Rectal smooth muscle tissue (tissue), 1 donor: Measurements from ENCODE around the gene SLC7A6.

Experiments
- H3K27ac ChIP-seq: one replicate; pipeline ENCODE4 v1.7.0; 2013; ENCODE audit warnings: low read depth, low read length, inconsistent platforms
- H3K27me3 ChIP-seq: one replicate; pipeline ENCODE4 v1.7.0; 2013; ENCODE audit warnings: low read length; ENCODE audit not compliant: control insufficient read depth, insufficient read depth
- H3K36me3 ChIP-seq: one replicate; pipeline ENCODE4 v1.7.0; 2013; ENCODE audit warnings: low read length; ENCODE audit not compliant: control insufficient read depth, insufficient read depth
- H3K4me1 ChIP-seq: one replicate; pipeline ENCODE4 v1.7.0; 2013; ENCODE audit warnings: low read length; ENCODE audit not compliant: control insufficient read depth, insufficient read depth
- H3K4me3 ChIP-seq: one replicate; pipeline ENCODE4 v1.7.0; 2013; ENCODE audit warnings: low read length
- H3K9ac ChIP-seq: one replicate; pipeline ENCODE4 v1.7.0; 2013; ENCODE audit warnings: low read length

Gene SLC7A6

GRCh38 chr16:68249371-68249770 is 15.0 kb upstream of the SLC7A6 start:
- Histone ChIP-seq H3K9ac (no peak overlapping the region), H3K27me3 (no peaks in the 10 kb centered on the region), H3K27ac (no peak overlapping the region), H3K4me3 (no peak overlapping the region), H3K36me3 (no peaks in the 10 kb centered on the region), H3K4me1 (peaks cover 8% of the 10 kb centered on the region)

DNA sequence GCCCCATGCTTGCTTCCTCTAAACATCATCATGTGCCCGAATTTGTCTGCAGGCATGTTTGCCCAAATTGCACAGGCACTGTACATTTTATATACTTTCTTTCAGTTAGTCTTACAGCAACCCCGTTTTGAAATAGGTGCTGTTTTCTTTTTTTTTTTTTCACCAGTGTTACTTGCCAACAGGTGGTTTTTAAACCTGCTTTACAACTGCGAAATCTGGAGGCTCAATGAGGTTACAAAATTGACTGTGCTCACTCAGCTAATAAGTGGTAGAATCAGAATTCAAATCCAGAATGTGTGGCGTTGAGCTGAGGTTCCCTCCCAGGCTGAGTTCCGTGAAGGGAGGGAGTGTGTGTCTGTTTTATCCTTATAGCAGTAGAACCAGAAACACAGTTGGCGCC is 13.4 kb upstream of the SLC7A6 start:
- Histone ChIP-seq H3K27me3 (no peaks in the 10 kb centered on the region), H3K36me3 (peaks cover 11% of the 10 kb centered on the region), H3K27ac (no peak overlapping the region), H3K4me3 (no peak overlapping the region), H3K4me1 (peaks cover 6% of the 10 kb centered on the region), H3K9ac (no peak overlapping the region)

DNA sequence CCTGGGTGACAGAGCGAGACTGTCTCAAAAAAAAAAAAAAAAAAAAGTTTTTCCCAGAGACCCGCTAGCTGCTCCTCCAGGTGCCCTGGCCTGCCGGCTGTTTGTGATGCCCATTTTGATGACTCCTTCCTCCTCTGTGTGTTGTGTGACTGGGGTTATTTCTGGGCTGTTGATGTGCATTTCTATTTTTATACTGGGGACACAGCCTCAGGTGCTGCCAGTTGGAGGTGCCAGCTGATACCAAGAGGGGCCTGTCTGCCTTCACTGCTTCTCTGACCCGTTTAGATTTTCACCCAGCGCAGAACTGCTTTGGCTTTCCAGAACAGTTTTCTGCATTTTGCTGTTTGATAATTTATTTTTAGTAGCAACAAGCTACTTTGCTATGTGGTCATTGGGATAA is 12.5 kb upstream of the SLC7A6 start:
- H3K36me3 ChIP-seq, result peaks cover 11% of the 10 kb centered on the region
- no peaks in the 10 kb centered on the region for H3K27me3 ChIP-seq
- no peak overlapping the region for H3K4me3 ChIP-seq
- H3K4me1 ChIP-seq, result no peaks in the 10 kb centered on the region
- no peak overlapping the region for H3K27ac ChIP-seq
- H3K9ac ChIP-seq, result no peak overlapping the region

DNA sequence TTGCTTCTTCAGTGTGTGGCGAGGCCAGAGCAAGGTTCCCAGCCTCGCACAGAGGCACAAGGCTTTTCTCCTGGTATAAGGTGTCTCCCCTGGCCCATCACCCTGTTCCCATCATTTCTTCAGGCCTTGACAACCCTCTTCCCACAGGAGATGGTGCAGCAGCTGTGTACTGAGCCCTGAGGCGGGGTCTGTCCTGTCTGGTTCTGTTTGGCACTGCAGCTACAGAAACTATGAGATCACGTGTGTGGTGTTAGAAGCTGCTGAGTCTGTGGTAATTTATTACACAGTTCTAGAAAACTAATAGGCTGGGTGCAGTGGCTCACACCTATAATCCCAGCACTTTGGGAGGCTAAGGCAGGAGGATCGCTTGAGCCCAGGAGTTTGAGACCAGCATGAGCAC is 11.9 kb upstream of the SLC7A6 start:
- H3K27ac ChIP-seq, result no peak overlapping the region
- H3K36me3 ChIP-seq, result peaks cover 11% of the 10 kb centered on the region

GRCh38 chr16:68253721-68254120 is 10.6 kb upstream of the SLC7A6 start:
- H3K4me3 ChIP-seq, result no peak overlapping the region
- no peak overlapping the region for H3K27ac ChIP-seq
- no peaks in the 10 kb centered on the region for H3K27me3 ChIP-seq
- no peak overlapping the region for H3K9ac ChIP-seq
- H3K36me3 ChIP-seq, result peaks cover 11% of the 10 kb centered on the region
- H3K4me1 ChIP-seq, result peaks cover 7% of the 10 kb centered on the region

More for the DNA sequence above, 11.9 kb upstream of the SLC7A6 start:
- Histone ChIP-seq H3K4me1 (peaks cover 2% of the 10 kb centered on the region), H3K9ac (no peak overlapping the region), H3K27me3 (no peaks in the 10 kb centered on the region), H3K4me3 (no peak overlapping the region)

DNA sequence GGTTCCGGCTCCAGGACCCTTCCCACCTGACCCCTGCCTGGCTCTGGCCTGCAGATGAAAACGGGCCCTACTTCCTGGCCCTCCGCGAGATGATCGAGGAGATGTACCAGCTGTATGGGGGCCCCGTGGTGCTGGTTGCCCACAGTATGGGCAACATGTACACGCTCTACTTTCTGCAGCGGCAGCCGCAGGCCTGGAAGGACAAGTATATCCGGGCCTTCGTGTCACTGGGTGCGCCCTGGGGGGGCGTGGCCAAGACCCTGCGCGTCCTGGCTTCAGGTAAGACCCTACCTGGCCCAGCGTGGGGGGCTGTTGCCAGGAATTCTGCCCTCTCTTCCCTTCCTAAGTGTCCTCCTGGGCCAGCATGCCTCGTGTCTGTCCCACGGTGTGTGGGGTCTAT is 8.6 kb upstream of the SLC7A6 start:
- Histone ChIP-seq H3K27me3 (no peaks in the 10 kb centered on the region), H3K36me3 (peaks cover 26% of the 10 kb centered on the region), H3K4me1 (peaks cover 12% of the 10 kb centered on the region), H3K4me3 (no peak overlapping the region), H3K27ac (no peak overlapping the region), H3K9ac (no peak overlapping the region)

GRCh38 chr16:68257251-68257905 is 6.9 kb upstream of the SLC7A6 start:
- H3K4me3 ChIP-seq, result no peak overlapping the region
- peaks cover 26% of the 10 kb centered on the region for H3K36me3 ChIP-seq
- no peak overlapping the region for H3K9ac ChIP-seq
- no peaks in the 10 kb centered on the region for H3K27me3 ChIP-seq
- peak overlapping the region; percentile 72 for H3K27ac ChIP-seq
- H3K4me1 ChIP-seq, result peaks cover 12% of the 10 kb centered on the region

DNA sequence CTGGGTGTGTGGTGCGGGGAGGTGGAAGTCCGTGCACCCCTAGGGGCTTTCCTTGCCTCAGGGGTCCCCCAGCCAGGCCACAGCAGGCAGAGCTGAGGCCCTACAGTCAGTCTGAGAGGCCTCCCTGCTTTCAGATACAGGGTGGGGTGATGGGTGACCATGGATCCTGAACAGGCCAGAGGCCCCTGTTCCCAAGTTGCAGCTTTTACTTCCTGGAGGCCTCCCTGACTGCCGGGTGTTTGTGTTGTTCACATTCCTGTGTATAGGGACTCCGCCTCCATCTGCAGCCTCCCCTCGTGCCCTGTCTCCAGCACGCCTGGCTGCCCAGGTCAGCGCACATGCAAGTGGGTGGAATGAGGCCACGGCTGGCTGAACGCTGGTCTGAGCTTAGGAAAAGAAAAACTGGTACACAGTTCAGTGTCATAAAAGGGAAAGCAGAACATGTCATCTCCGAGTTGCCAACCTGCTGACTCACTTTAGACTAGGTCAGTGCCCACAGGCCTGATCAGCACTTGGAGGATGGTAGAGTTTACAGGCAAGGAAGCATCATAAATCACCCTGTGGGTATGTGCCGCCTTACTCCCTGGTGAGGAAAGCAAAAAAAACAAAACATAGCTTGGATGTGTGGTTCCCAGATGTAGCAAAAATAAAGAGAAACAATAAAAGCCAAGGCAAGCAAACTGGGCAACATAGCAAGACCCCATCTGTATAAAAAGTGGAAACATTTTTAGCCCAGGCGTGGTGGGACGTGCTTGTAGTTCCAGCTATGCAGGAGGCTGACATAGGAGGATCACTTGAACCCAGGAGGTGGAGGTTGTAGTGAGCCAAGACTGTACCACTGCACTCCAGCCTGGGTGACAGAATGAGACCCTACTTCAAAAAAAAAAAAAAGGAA is 6.2 kb upstream of the SLC7A6 start:
- no peak overlapping the region for H3K4me3 ChIP-seq
- peak overlapping the region; percentile 72 for H3K27ac ChIP-seq
- H3K9ac ChIP-seq, result no peak overlapping the region
- peaks cover 12% of the 10 kb centered on the region for H3K4me1 ChIP-seq
- H3K27me3 ChIP-seq, result no peaks in the 10 kb centered on the region
- H3K36me3 ChIP-seq, result peaks cover 26% of the 10 kb centered on the region

- Histone ChIP-seq H3K27ac (peak overlapping the region; percentile 72), H3K9ac (no peak overlapping the region), H3K36me3 (peaks cover 26% of the 10 kb centered on the region), H3K4me3 (no peak overlapping the region), H3K27me3 (no peaks in the 10 kb centered on the region), H3K4me1 (peaks cover 12% of the 10 kb centered on the region)
These were observed 5.1 kb upstream of the SLC7A6 start for GRCh38 chr16:68259007-68259825.

- peak overlapping the region; percentile 3 for H3K9ac ChIP-seq
- H3K27ac ChIP-seq, result peak overlapping the region; percentile 66
- peak overlapping the region; percentile 73 for H3K4me3 ChIP-seq
- H3K4me1 ChIP-seq, result peaks cover 5% of the 10 kb centered on the region
- no peaks in the 10 kb centered on the region for H3K27me3 ChIP-seq
- peaks cover 15% of the 10 kb centered on the region for H3K36me3 ChIP-seq
These were observed 683 bp upstream of the SLC7A6 start for GRCh38 chr16:68263559-68264127.

GRCh38 chr16:68265078-68265920 is 973 bp downstream of the SLC7A6 start:
- H3K27ac ChIP-seq, result peak overlapping the region; percentile 66
- H3K36me3 ChIP-seq, result peaks cover 1% of the 10 kb centered on the region
- peak overlapping the region; percentile 16 for H3K9ac ChIP-seq
- no peaks in the 10 kb centered on the region for H3K27me3 ChIP-seq
- no peaks in the 10 kb centered on the region for H3K4me1 ChIP-seq
- peak overlapping the region; percentile 73 for H3K4me3 ChIP-seq
